K562 treated with DMSO at 1 percent for 4 hours (cell line): ENCODE results near the gene SLC50A1. TPM values are rescaled to one million over a fixed set of nuclear protein-coding genes. Genes with fewer than 3 reads are reported as not detected.

Experiments
- total RNA-seq: library from RNA; unstranded; fragments of 300-600 nt; gene quantifications from 2 replicates; pipeline ENCODE4 v1.2.3, GENCODE V29; 2022; ENCODE audit not compliant: insufficient read depth

The SLC50A1 gene
- 96.4 and 104 TPM in 2 replicates for total RNA-seq

GRCh38 chr1:155135415-155136028 lies at the start of gene SLC50A1:
SLC50A1 (plus strand) TSS chr1:155135852; CDS start chr1:155135912, 60 bp downstream.

GRCh38 chr1:155127105-155127966 lies 8.3 kb upstream of the SLC50A1 start, which contains the start of gene EFNA1:
EFNA1 (plus strand) TSS chr1:155127876; CDS start chr1:155127978, 102 bp downstream.

GRCh38 chr1:155139895-155140629 lies 4.4 kb downstream of the SLC50A1 start, which contains the start of gene DPM3:
DPM3 (minus strand) TSS chr1:155140531; CDS start chr1:155140240, 291 bp downstream.

GRCh38 chr1:155172732-155173477 lies 37.3 kb downstream of the SLC50A1 start, which contains the start of gene KRTCAP2:
KRTCAP2 (minus strand) TSS chr1:155173304; CDS start chr1:155173224, 80 bp downstream.

GRCh38 chr1:155173478-155174323 lies 38.0 kb downstream of the SLC50A1 start, which contains the start of gene TRIM46:
TRIM46 (plus strand) TSS chr1:155173849; CDS start chr1:155173967, 118 bp downstream.

Other genes with a start within 250 kb of the SLC50A1 start
- 15.0 and 15.4 TPM in 2 replicates for gene PMVK, start 199.1 kb upstream of the SLC50A1 start, total RNA-seq
- 17.2 and 18.4 TPM in 2 replicates for gene PBXIP1, start 179.8 kb upstream of the SLC50A1 start, total RNA-seq
- gene PYGO2, start 174.1 kb upstream of the SLC50A1 start, total RNA-seq, result 33.7 and 39.2 TPM in 2 replicates
- 39.1 and 42.7 TPM in 2 replicates for gene SHC1, start 165.1 kb upstream of the SLC50A1 start, total RNA-seq
- 495 and 528 TPM in 2 replicates for gene CKS1B, start 161.2 kb upstream of the SLC50A1 start, total RNA-seq
- gene FLAD1, start 152.5 kb upstream of the SLC50A1 start, total RNA-seq, result 32.2 and 39.4 TPM in 2 replicates
- not detected in 2 replicates for gene LENEP, start 142.3 kb upstream of the SLC50A1 start, total RNA-seq
- gene ZBTB7B, start 133.1 kb upstream of the SLC50A1 start, total RNA-seq, result 27.9 and 35.5 TPM in 2 replicates
- gene DCST2, start 102.1 kb upstream of the SLC50A1 start, total RNA-seq, result not detected in 2 replicates
- not detected in 2 replicates for gene DCST1, start 102.0 kb upstream of the SLC50A1 start, total RNA-seq
- 40.7 and 46.0 TPM in 2 replicates for gene ADAM15, start 84.5 kb upstream of the SLC50A1 start, total RNA-seq
- 10.5 and 16.5 TPM in 2 replicates for gene EFNA4, start 72.1 kb upstream of the SLC50A1 start, total RNA-seq
- gene EFNA3, start 57.0 kb upstream of the SLC50A1 start, total RNA-seq, result 3.1 and 5.9 TPM in 2 replicates
- gene EFNA1, start 8.0 kb upstream of the SLC50A1 start, total RNA-seq, result 5.1 and 5.9 TPM in 2 replicates
- gene DPM3, start 4.7 kb downstream of the SLC50A1 start, total RNA-seq, result 120 and 130 TPM in 2 replicates
- gene KRTCAP2, start 37.5 kb downstream of the SLC50A1 start, total RNA-seq, result 290 and 308 TPM in 2 replicates
- gene TRIM46, start 38.0 kb downstream of the SLC50A1 start, total RNA-seq, result 0.40 TPM in 1 of 2 replicates, not detected in the other
- 5.3 and 6.6 TPM in 2 replicates for gene THBS3, start 72.0 kb downstream of the SLC50A1 start, total RNA-seq
- gene MTX1, start 72.8 kb downstream of the SLC50A1 start, total RNA-seq, result 69.3 and 70.9 TPM in 2 replicates
- 30.0 and 43.2 TPM in 2 replicates for gene ENTREP3, start 119.6 kb downstream of the SLC50A1 start, total RNA-seq
- gene SCAMP3, start 126.5 kb downstream of the SLC50A1 start, total RNA-seq, result 109 and 131 TPM in 2 replicates
- gene CLK2, start 137.7 kb downstream of the SLC50A1 start, total RNA-seq, result 28.5 and 34.6 TPM in 2 replicates
- gene HCN3, start 141.6 kb downstream of the SLC50A1 start, total RNA-seq, result 3.2 and 4.2 TPM in 2 replicates
- gene PKLR, start 165.6 kb downstream of the SLC50A1 start, total RNA-seq, result 25.1 and 25.8 TPM in 2 replicates
- 237 and 248 TPM in 2 replicates for gene FDPS, start 173.0 kb downstream of the SLC50A1 start, total RNA-seq
- 40.3 and 62.8 TPM in 2 replicates for gene RUSC1, start 185.0 kb downstream of the SLC50A1 start, total RNA-seq